Spleen (tissue), 7 donors: ENCODE data around the gene DDR2.

Experiments used
- POLR2A ChIP-seq, 3 donors: fragments of 450-650 bp; IDR thresholded peaks; one replicate each; pipeline ENCODE4 v1.5.1; 2017; ENCODE audit warnings: antibody characterized with exemption in 3 of 3, mild to moderate bottlenecking in 1 of 3
- TF ChIP-seq, protein P1 (sequence below), 11 experiments: fragments of 200-600 bp in 7 of 11; fragments of 450-650 bp in 4 of 11; sonication (generic) in 4 of 11; IDR thresholded peaks in 8 of 11; conservative IDR thresholded peaks in 3 of 11; 1 replicate in 7 of 11; 2 replicates in 4 of 11; pipeline versions ENCODE4 v1.4.0 to v1.8.0; 2016 to 2021; ENCODE audit warnings: antibody characterized with exemption in 11 of 11, inconsistent platforms in 4 of 11, mild to moderate bottlenecking in 1 of 11
- donor health status: DM: no; HTN: no; CAD: no; lungs with moderate emphysema.
- donor health status: DM: no; HTN: no; CAD: no.
- donor health status: DM: no; HTN: no; CAD: no.

DNA sequence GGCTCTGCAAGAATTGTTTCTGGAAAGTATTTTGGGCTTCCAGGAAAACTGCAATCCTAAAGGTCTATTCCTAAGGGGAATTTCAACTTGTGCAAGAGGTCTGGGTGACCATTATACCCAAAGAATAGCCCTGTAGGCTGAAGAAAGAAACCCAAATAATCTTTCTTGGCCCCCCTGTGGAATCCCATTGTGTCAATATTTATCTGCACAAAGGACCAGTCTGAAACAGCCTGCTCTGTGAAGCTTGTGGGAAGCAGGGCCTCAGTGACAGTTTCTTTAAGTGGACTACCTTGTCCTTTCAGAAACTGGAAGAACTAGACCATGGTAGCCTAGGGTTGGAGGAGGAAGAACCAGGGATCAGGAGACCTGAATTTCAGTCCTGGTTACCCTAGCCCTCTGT is 99.8 kb downstream of the DDR2 start:
- TF ChIP-seq POLR2A (IDR thresholded peaks at IDR 0.05): no peak
- TF ChIP-seq, protein P1, sequence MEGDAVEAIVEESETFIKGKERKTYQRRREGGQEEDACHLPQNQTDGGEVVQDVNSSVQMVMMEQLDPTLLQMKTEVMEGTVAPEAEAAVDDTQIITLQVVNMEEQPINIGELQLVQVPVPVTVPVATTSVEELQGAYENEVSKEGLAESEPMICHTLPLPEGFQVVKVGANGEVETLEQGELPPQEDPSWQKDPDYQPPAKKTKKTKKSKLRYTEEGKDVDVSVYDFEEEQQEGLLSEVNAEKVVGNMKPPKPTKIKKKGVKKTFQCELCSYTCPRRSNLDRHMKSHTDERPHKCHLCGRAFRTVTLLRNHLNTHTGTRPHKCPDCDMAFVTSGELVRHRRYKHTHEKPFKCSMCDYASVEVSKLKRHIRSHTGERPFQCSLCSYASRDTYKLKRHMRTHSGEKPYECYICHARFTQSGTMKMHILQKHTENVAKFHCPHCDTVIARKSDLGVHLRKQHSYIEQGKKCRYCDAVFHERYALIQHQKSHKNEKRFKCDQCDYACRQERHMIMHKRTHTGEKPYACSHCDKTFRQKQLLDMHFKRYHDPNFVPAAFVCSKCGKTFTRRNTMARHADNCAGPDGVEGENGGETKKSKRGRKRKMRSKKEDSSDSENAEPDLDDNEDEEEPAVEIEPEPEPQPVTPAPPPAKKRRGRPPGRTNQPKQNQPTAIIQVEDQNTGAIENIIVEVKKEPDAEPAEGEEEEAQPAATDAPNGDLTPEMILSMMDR (IDR thresholded peaks at IDR 0.05 in 8 of 11, conservative IDR thresholded peaks at IDR 0.05 in 3 of 11): no peak
